GM03348 (cell line): ENCODE measurements around the gene ORM1.
"Not testable (repeated sequence)": the region's sequence is repeated elsewhere in the genome, so short reads cannot be mapped to it uniquely, and the experiment has no call there.

Experiments used
- DNase-seq: peaks from one replicate; pipeline ENCODE4 v3.0.0; 2012; ENCODE audit warnings: low spot score

ORM1 gene

GRCh38 chr9:114308361-114308950 lies 14.4 kb upstream of the ORM1 start:
- DNase-seq, result no peak

GRCh38 chr9:114309096-114309495 lies 13.8 kb upstream of the ORM1 start:
- DNase-seq, result no peak

- no peak for DNase-seq
Observed at GRCh38 chr9:114310471-114311450, 12.1 kb upstream of the ORM1 start.

GRCh38 chr9:114311571-114312512 lies 11.1 kb upstream of the ORM1 start:
- DNase-seq, result no peak

DNA sequence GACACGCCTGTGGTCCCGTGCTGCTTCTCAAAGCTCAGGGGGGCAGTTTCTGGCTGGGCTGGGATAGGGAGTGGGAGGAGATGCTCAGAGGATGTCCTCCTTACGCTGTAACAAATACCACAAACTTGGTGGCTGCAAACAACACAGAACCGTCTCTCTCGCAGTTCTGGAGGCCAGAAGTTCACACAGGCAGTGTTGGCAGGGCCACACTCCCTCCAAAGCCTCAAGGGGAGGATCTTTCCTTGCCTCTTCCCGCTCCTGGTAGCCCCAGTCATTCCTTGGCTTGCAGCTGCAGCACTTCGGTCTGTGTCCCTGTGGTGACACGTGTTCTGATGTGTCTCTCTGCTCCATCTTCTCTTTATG lies 10.4 kb upstream of the ORM1 start:
- DNase-seq, result no peak

DNA sequence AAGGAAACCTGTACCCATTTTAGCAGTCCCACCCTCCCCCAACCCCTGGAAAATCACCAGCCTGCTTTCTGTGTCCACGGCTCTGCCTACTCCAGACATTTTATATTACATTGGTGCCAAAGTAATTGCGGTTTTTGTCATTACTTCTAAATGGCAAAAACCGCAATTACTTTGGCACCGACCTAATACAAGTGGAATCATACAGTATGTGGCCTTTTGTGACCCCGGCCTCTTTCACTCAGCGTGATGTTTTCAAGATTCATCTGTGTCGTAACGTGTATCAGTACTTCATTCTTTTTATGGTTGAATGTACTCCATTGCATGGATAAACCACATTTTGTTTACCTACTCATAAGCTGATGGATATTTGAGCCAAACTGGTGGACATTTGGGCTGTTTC lies 9.7 kb upstream of the ORM1 start:
- DNase-seq, result no peak

- DNase-seq, result no peak
Observed at GRCh38 chr9:114314256-114314867, 8.5 kb upstream of the ORM1 start.

DNA sequence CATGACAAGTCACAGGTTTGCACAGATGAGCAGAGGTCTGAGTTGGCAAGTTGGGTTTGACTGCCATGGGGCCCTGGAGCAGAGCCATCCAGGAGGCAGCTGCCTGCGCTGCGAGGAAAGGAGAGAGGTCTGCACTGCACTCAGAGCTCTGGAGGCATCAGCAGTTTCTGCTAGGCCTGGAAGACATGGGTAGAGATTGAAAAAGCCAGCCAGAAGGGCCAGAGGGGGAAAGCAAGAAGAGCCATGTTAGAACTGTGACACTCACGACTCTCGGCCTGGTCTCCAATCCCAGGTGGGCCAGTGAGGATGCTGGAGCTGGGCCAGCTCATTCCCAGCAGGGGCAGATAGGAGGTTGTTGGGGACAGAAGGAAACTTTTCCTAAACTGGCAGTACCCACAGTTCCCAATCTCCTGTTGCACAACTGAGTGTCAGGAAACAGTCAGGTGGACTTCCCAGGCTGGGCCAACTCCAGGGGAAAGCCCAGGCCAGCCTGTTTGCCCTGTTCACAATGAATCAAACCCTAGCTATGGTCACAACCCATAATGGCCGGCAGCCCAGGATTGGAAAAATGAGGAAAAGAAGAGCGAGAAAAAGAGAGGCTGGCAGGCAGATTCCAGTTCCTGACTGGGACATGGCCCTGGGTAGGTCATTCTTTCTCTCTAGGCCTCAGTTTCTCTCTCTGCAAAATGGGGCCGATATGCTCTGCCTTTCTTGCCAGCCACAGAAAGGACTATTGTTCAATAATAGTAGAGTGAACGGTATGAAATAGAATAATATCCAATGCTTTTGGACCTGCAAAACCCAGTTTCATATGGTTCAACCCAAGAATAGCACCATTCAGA lies 7.8 kb upstream of the ORM1 start:
- DNase-seq, result no peak

DNA sequence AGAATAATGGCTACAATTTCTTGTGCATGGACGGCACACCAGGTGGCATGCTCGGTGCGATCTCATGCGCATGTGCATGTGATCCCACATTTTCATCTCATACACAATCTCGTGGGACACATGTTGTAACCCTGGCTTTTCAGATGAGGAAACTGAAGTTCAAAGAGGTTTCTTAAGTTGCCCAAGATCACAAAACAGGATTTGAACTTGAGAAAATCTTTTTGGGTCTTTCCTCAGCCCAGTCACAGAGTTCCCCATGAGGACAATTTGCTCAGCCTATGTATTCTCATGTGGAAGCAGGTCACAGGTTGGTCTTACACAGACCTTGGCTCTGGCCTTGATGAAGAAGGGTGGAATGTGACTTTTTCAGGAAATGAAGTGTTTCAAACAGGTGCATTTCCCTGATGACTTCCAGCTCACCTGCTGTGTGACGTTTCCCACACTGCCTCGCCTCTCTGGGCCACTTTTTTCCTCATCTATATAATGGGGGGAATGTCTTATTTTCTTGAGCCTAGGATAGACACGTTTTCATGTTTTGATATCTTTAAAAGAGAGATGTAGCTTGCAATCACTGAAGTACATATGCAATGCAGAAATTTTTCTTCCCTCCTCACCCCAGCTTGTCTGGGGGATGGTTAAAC lies 7.1 kb upstream of the ORM1 start:
- DNase-seq, result no peak

GRCh38 chr9:114316605-114317230 lies 6.2 kb upstream of the ORM1 start:
- DNase-seq, result no peak

GRCh38 chr9:114317665-114318357 lies 5.1 kb upstream of the ORM1 start:
- peak; percentile 81 for DNase-seq

DNA sequence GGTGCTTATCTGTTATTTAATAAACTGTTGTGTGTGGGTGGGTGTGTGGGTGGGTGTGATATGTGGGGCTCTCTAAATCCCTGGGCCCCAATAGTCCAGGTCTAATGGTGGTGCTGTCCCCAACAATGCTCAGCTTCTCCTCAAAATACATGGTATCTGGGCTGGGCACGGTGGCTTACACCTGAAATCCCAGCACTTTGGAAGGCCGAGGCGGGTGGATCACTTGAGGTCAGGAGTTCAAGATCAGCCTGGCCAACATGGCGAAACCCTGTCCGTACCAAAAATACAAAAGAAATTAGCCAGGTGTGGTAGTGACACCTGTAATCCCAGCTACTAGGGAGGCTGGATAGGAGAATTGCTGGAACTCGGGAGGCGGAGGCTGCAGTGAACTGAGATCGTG lies 4.5 kb upstream of the ORM1 start:
- DNase-seq, result no peak

DNA sequence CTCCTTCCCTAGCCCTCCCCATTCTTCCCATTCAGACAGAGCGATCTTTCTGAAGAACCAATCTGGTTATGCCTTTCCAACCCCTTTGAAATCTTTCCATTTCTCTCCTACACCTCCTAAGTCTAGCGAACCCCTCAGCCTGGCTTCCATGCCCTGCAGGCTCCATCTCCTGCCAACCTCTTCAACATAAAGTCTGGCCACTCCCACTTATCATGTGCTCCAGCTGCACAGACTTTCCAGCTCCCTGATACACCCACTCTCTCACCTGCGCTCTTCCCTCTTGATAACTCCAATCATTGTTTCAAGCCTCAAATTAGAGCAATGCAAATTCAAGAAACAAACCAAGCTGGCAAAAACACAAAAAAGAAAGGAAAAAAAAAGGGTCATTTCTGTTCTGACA lies 3.8 kb upstream of the ORM1 start:
- no peak for DNase-seq

DNA sequence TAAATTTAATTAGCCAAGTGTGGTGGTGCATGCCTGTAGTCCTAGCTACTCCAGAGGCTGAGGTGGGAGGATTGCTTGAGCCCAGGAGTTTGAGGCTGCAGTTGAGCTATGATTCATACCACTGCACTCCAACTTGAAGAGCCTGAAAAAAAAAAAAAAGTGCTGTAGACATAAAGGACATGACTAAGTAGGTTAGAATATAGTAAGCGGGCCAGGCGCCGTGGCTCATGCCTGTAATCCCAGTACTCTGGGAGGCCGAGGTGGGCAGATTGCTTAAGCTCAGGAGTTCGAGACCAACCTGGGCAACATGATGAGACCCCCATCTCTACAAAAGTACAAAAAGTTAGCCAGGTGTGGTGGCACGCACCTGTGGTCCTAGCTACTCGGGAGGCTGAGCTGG lies 2.2 kb upstream of the ORM1 start:
- DNase-seq, result not testable (repeated sequence)

GRCh38 chr9:114321759-114322158 lies 1.1 kb upstream of the ORM1 start:
- no peak for DNase-seq

DNA sequence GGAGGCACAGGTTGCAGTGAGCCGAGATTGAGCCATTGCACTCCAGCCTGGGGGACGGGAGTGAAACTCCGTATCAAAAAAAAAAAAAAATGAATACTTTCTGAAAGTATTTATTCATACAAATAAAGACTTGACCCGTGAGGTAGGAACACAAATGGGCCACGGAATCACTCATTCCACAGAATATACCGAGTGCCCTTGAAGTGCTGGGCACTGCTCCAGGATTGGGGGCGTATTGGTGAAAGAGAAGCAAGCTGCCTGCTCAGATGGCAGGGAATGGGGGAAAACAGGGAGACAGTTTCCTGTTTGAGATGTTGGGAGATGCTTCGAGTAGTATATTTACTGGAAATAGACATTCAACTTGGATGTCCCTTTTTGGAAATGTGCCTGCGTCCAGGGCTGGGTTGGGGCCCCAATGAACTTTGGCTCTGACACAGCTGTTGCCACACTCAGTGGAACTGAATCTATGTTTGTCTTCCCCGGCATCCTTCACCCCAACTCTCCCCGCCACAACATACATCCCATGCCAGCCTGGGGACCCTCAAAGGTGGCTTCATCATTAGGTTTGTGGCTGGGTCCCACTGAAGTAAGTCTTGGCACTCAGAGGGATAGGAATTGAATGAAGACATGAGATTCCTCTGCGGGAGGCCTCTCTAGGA lies 609 bp upstream of the ORM1 start:
- DNase-seq, result not testable (repeated sequence)

- not testable (repeated sequence) for DNase-seq
Observed at GRCh38 chr9:114323849-114324248, 951 bp downstream of the ORM1 start.

DNA sequence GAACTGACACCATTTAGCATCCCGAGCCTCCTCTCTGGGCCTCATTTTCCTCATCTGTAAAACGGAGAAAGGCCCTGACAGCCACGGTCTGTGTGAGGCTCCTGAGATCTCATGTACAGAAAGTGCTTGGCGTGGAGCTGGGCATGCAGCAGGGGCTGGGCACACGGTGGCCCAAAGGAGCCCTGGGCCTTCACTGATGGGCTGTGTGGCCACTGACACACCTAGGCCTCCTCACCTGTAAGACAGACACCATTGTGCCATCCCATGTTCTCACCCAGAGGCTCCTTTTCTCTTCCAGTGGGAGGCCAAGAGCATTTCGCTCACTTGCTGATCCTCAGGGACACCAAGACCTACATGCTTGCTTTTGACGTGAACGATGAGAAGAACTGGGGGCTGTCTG lies 1.6 kb downstream of the ORM1 start:
- no peak for DNase-seq

DNA sequence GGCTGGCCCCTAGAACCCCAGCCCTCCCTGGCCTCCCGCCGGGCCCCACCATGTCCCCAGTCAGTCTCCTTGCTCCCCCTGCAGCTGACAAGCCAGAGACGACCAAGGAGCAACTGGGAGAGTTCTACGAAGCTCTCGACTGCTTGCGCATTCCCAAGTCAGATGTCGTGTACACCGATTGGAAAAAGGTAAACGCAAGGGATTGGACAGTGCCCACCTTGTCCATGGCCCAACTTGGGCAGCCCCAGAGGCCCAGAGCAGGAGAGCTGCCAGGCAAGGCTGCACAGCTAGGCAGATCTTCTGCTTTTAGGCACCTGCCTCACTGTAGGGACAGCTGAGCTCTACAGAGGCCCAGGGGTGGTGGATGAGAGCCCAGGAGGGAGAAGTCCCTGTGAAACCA lies 2.1 kb downstream of the ORM1 start:
- DNase-seq, result not testable (repeated sequence)
